Measurements from ENCODE around the gene TIE1.

The TIE1 gene

GRCh38 chr1:43267291-43267805, 33.4 kb upstream of the TIE1 start:
- TF ChIP-seq CTCF (IDR thresholded peaks at IDR 0.05; ENCODE audit: low read depth, low read length): no peak
- no peak for DNase-seq (ENCODE audit: low read depth)
- no peak overlapping the region for H3K4me3 ChIP-seq (ENCODE audit: low read depth, low read length)

- TF ChIP-seq POLR2A (IDR thresholded peaks at IDR 0.05; ENCODE audit: extremely low read depth, insufficient read length): no peak
- TF ChIP-seq MYC (IDR thresholded peaks at IDR 0.05; ENCODE audit: low read depth, low read length): no peak
- TF ChIP-seq CTCF (IDR thresholded peaks at IDR 0.05; ENCODE audit: low read depth, low read length): no peak
- TF ChIP-seq MAX (IDR thresholded peaks at IDR 0.05; ENCODE audit: low read depth, low read length): no peak
- H3K4me3 ChIP-seq (ENCODE audit: low read depth, low read length): no peak overlapping the region
- no peak for DNase-seq (ENCODE audit: low read depth)
Observed at GRCh38 chr1:43267818-43268425, 32.9 kb upstream of the TIE1 start.

- DNase-seq (ENCODE audit: low read depth): no peak
- no peak within 1 kb of the TSS for H3K4me3 ChIP-seq (ENCODE audit: low read depth, low read length)
- TF ChIP-seq MYC (IDR thresholded peaks at IDR 0.05; ENCODE audit: low read depth, low read length) (no peak), CTCF (IDR thresholded peaks at IDR 0.05; ENCODE audit: low read depth, low read length) (no peak), POLR2A (IDR thresholded peaks at IDR 0.05; ENCODE audit: extremely low read depth, insufficient read length) (no peak), MAX (IDR thresholded peaks at IDR 0.05; ENCODE audit: low read depth, low read length) (no peak)
Observed at GRCh38 chr1:43269627-43270375, 31.0 kb upstream of the TIE1 start, which contains the start of gene TMEM125. TMEM125 (plus strand) TSS chr1:43269983; CDS start chr1:43272723, 2,740 bp downstream.

GRCh38 chr1:43270421-43271095, 30.2 kb upstream of the TIE1 start:
- DNase-seq (ENCODE audit: low read depth): no peak
- no peak for TF ChIP-seq POLR2A (IDR thresholded peaks at IDR 0.05; ENCODE audit: extremely low read depth, insufficient read length)
- no peak for TF ChIP-seq CTCF (IDR thresholded peaks at IDR 0.05; ENCODE audit: low read depth, low read length)
- no peak for TF ChIP-seq MYC (IDR thresholded peaks at IDR 0.05; ENCODE audit: low read depth, low read length)
- no peak for TF ChIP-seq MAX (IDR thresholded peaks at IDR 0.05; ENCODE audit: low read depth, low read length)
- no peak overlapping the region for H3K4me3 ChIP-seq (ENCODE audit: low read depth, low read length)

- no peak for DNase-seq (ENCODE audit: low read depth)
- TF ChIP-seq MYC (IDR thresholded peaks at IDR 0.05; ENCODE audit: low read depth, low read length) (no peak), MAX (IDR thresholded peaks at IDR 0.05; ENCODE audit: low read depth, low read length) (no peak), CTCF (IDR thresholded peaks at IDR 0.05; ENCODE audit: low read depth, low read length) (no peak), POLR2A (IDR thresholded peaks at IDR 0.05; ENCODE audit: extremely low read depth, insufficient read length) (no peak)
- no peak overlapping the region for H3K4me3 ChIP-seq (ENCODE audit: low read depth, low read length)
Observed at GRCh38 chr1:43271186-43272118, 29.3 kb upstream of the TIE1 start.

Data from NB4 (cell line).